ENCODE data around the gene NPBWR2.

GRCh38 chr20:64119681-64120341 is 12.4 kb upstream of the NPBWR2 start:
- TF ChIP-seq CTCF (IDR thresholded peaks at IDR 0.05; ENCODE audit: poor library complexity, severe bottlenecking) (no peak), EZH2 (IDR thresholded peaks at IDR 0.05; ENCODE audit: borderline replicate concordance, insufficient read depth, low read length, poor library complexity, severe bottlenecking) (no peak)

All from neural cell (in vitro differentiated cells).